H9 (cell line): ENCODE results near the gene ZNF407. TPM values are rescaled to one million over a fixed set of nuclear protein-coding genes. Genes with fewer than 3 reads are reported as not detected.

Experiments used
- DNase-seq: peaks from one replicate; pipeline ENCODE4 v3.0.0-alpha.2; 2017
- H2AFZ ChIP-seq: one replicate; pipeline ENCODE4 v1.6.1; 2013; ENCODE audit warnings: mild to moderate bottlenecking, low read length, control low read depth, moderate library complexity
- H2AK5ac ChIP-seq: 2 replicates; pipeline ENCODE4 v1.6.1; 2013; ENCODE audit warnings: low read length, control low read depth, mixed read lengths; ENCODE audit not compliant: insufficient read length
- H2BK120ac ChIP-seq: one replicate; pipeline ENCODE4 v1.6.1; 2013; ENCODE audit warnings: low read depth, mild to moderate bottlenecking, low read length, control low read depth, inconsistent platforms; ENCODE audit not compliant: poor library complexity, severe bottlenecking
- H2BK12ac ChIP-seq: 2 replicates; pipeline ENCODE4 v1.6.1; 2013; ENCODE audit warnings: low read length, control low read depth, mixed read lengths, low read depth; ENCODE audit not compliant: insufficient read length
- H2BK15ac ChIP-seq: 2 replicates; pipeline ENCODE4 v1.6.1; 2013; ENCODE audit warnings: low read depth, low read length, control low read depth
- H2BK20ac ChIP-seq: one replicate; pipeline ENCODE4 v1.6.1; 2013; ENCODE audit warnings: low read depth, mild to moderate bottlenecking, low read length, control low read depth, inconsistent platforms; ENCODE audit not compliant: poor library complexity, severe bottlenecking
- H2BK5ac ChIP-seq: 2 replicates; pipeline ENCODE4 v1.6.1; 2013; ENCODE audit warnings: low read length, control low read depth, mixed read lengths; ENCODE audit not compliant: insufficient read length
- H3K14ac ChIP-seq: 2 replicates; pipeline ENCODE4 v1.6.1; 2013; ENCODE audit warnings: low read length, control low read depth; ENCODE audit not compliant: insufficient read depth
- H3K18ac ChIP-seq: 2 replicates; pipeline ENCODE4 v1.6.1; 2013; ENCODE audit warnings: low read depth, mild to moderate bottlenecking, mixed read lengths, low read length, control low read depth; ENCODE audit not compliant: insufficient read length
- H3K23ac ChIP-seq: 2 replicates; pipeline ENCODE4 v1.6.1; 2013; ENCODE audit warnings: low read length, control low read depth, mixed read lengths, low read depth; ENCODE audit not compliant: insufficient read length
- H3K23me2 ChIP-seq: 2 replicates; pipeline ENCODE4 v1.6.1; 2013; ENCODE audit warnings: low read depth, mild to moderate bottlenecking, mixed read lengths, low read length, control low read depth; ENCODE audit not compliant: insufficient read length, poor library complexity, severe bottlenecking
- H3K27ac ChIP-seq: 2 replicates; pipeline ENCODE4 v1.5.1; 2013; ENCODE audit warnings: low read length, control low read depth, mixed read lengths, low read depth; ENCODE audit not compliant: insufficient read length
- H3K27me3 ChIP-seq: 2 replicates; pipeline ENCODE4 v1.6.1; 2013; ENCODE audit warnings: low read length, control low read depth, inconsistent platforms; ENCODE audit not compliant: insufficient read depth
- H3K4ac ChIP-seq: 2 replicates; pipeline ENCODE4 v1.6.1; 2013; ENCODE audit warnings: low read depth, mild to moderate bottlenecking, control low read depth, inconsistent platforms, low read length, moderate library complexity
- H3K4me1 ChIP-seq: 2 replicates; pipeline ENCODE4 v1.6.1; 2013; ENCODE audit warnings: low read length, control low read depth, inconsistent platforms; ENCODE audit not compliant: insufficient read depth
- H3K4me2 ChIP-seq: 2 replicates; pipeline ENCODE4 v1.6.1; 2013; ENCODE audit warnings: low read length, control low read depth, mixed read lengths; ENCODE audit not compliant: insufficient read length, insufficient read depth
- H3K56ac ChIP-seq: 2 replicates; pipeline ENCODE4 v1.6.1; 2013; ENCODE audit warnings: low read depth, mild to moderate bottlenecking, mixed read lengths, low read length, control low read depth; ENCODE audit not compliant: insufficient read length
- H3K79me1 ChIP-seq: 2 replicates; pipeline ENCODE4 v1.6.1; 2013; ENCODE audit warnings: low read depth, mild to moderate bottlenecking, moderate library complexity, low read length, control low read depth, inconsistent platforms; ENCODE audit not compliant: insufficient read depth, poor library complexity, severe bottlenecking
- H3K79me2 ChIP-seq: 2 replicates; pipeline ENCODE4 v1.6.1; 2013; ENCODE audit warnings: low read length, control low read depth, inconsistent platforms; ENCODE audit not compliant: insufficient read depth
- H3K9ac ChIP-seq: 2 replicates; pipeline ENCODE4 v1.6.1; 2013; ENCODE audit warnings: low read length, control low read depth, mixed read lengths; ENCODE audit not compliant: insufficient read length; ENCODE audit errors: extremely low read depth
- H3K9me3 ChIP-seq: one replicate; pipeline ENCODE4 v1.6.1; 2013; ENCODE audit warnings: low read depth, low read length, inconsistent platforms; ENCODE audit not compliant: control insufficient read depth
- H3T11ph ChIP-seq: one replicate; pipeline ENCODE4 v1.6.1; 2013; ENCODE audit warnings: mild to moderate bottlenecking, low read length, control low read depth, inconsistent platforms
- H4K20me1 ChIP-seq: one replicate; pipeline ENCODE4 v1.6.1; 2013; ENCODE audit not compliant: control insufficient read depth, insufficient read length, insufficient read depth
- H4K5ac ChIP-seq: 2 replicates; pipeline ENCODE4 v1.6.1; 2013; ENCODE audit warnings: low read depth, mild to moderate bottlenecking, mixed read lengths, low read length, control low read depth; ENCODE audit not compliant: insufficient read length
- H4K8ac ChIP-seq: replicated peaks from 2 replicates; pipeline ENCODE4 v1.6.1; 2013; ENCODE audit warnings: low read length, control low read depth, mixed read lengths, low read depth; ENCODE audit not compliant: insufficient read length
- H4K91ac ChIP-seq: 2 replicates; pipeline ENCODE4 v1.6.1; 2013; ENCODE audit warnings: low read depth, mild to moderate bottlenecking, moderate library complexity, mixed read lengths, low read length, control low read depth; ENCODE audit not compliant: insufficient read length
- H3K27ac Mint-ChIP-seq, 3 experiments: 2 replicates in 2 of 3; 3 replicates in 1 of 3; pipeline ENCODE4 v1.8.0; 2020 to 2021; ENCODE audit warnings: mixed read lengths in 3 of 3, mild to moderate bottlenecking in 1 of 3, moderate library complexity in 1 of 3
- H3K27me3 Mint-ChIP-seq: 2 replicates; pipeline ENCODE4 v1.8.0; 2021; ENCODE audit warnings: low read depth, mild to moderate bottlenecking, moderate library complexity, mixed read lengths
- H3K36me3 Mint-ChIP-seq, 3 experiments: 2 replicates in 2 of 3; 3 replicates in 1 of 3; pipeline ENCODE4 v1.8.0; 2020 to 2021; ENCODE audit warnings: low read depth in 3 of 3, mixed read lengths in 3 of 3; ENCODE audit not compliant: insufficient read depth in 1 of 3
- H3K4me1 Mint-ChIP-seq, 2 experiments: 2 replicates each; pipeline ENCODE4 v1.8.0; 2020; ENCODE audit warnings: mixed read lengths in 2 of 2
- H3K4me3 Mint-ChIP-seq, 2 experiments: 2 replicates in 1 of 2; 3 replicates in 1 of 2; pipeline ENCODE4 v1.8.0; 2020 to 2021; ENCODE audit warnings: mild to moderate bottlenecking in 2 of 2, mixed read lengths in 2 of 2, moderate library complexity in 1 of 2
- H3K9me3 Mint-ChIP-seq, 2 experiments: 2 replicates in 1 of 2; 3 replicates in 1 of 2; pipeline ENCODE4 v1.8.0; 2020; ENCODE audit warnings: mild to moderate bottlenecking in 2 of 2, mixed read lengths in 2 of 2, moderate library complexity in 1 of 2
- WGBS: extraction: QIAGEN DNeasy Blood & Tissue Kit; methylation state at CpG from one replicate; pipeline ENCODE4 v1.1.7; 2013; ENCODE audit warnings: missing lambda C conversion rate, low lambda C conversion rate, mixed read lengths; ENCODE audit not compliant: insufficient read length; ENCODE audit errors: extremely low coverage; 5-methylcytosine and 5-hydroxymethylcytosine counted together
- total RNA-seq: library from RNA; stranded (reverse); gene quantifications from 2 replicates; pipeline ENCODE4 v1.2.1, GENCODE V29; 2021
- TF ChIP-seq, protein P1 (sequence below): fragments of 200-600 bp; sonication (generic); conservative IDR thresholded peaks from 3 replicates; pipeline ENCODE4 v1.8.0; 2021; ENCODE audit warnings: antibody characterized with exemption, mild to moderate bottlenecking

ZNF407 gene
- total RNA-seq, 1 experiment from 2014 or later = 8.7 TPM

- no peaks in the 10 kb centered on the region for H3K27me3 Mint-ChIP-seq
Measured at GRCh38 chr18:74768096-74768495, 170.4 kb downstream of the ZNF407 start.

More at GRCh38 chr18:74768096-74768495, 170.4 kb downstream of the ZNF407 start:
- no peak overlapping the region for H3K9ac ChIP-seq
- no peak overlapping the region for H2BK120ac ChIP-seq
- no peak overlapping the region for H2BK20ac ChIP-seq
- H3K9me3 ChIP-seq = no peaks in the 10 kb centered on the region
- no peaks in the 10 kb centered on the region for H3K23me2 ChIP-seq
- H2AFZ ChIP-seq = no peak overlapping the region
- no peak overlapping the region for H4K91ac ChIP-seq
- H3K79me2 ChIP-seq = no peaks in the 10 kb centered on the region
- no peak overlapping the region for H2BK12ac ChIP-seq
- no peak overlapping the region for H3K56ac ChIP-seq
- WGBS = no CpG with 5 or more reads among the region's 2 CpGs
- H3T11ph ChIP-seq = no peak overlapping the region
- no peak overlapping the region for H2BK15ac ChIP-seq
- no peak overlapping the region for H3K23ac ChIP-seq
- TF ChIP-seq, protein P1, sequence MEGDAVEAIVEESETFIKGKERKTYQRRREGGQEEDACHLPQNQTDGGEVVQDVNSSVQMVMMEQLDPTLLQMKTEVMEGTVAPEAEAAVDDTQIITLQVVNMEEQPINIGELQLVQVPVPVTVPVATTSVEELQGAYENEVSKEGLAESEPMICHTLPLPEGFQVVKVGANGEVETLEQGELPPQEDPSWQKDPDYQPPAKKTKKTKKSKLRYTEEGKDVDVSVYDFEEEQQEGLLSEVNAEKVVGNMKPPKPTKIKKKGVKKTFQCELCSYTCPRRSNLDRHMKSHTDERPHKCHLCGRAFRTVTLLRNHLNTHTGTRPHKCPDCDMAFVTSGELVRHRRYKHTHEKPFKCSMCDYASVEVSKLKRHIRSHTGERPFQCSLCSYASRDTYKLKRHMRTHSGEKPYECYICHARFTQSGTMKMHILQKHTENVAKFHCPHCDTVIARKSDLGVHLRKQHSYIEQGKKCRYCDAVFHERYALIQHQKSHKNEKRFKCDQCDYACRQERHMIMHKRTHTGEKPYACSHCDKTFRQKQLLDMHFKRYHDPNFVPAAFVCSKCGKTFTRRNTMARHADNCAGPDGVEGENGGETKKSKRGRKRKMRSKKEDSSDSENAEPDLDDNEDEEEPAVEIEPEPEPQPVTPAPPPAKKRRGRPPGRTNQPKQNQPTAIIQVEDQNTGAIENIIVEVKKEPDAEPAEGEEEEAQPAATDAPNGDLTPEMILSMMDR = no peak
- H4K8ac ChIP-seq = no peak overlapping the region
- no peak overlapping the region for H3K27ac ChIP-seq
- H3K36me3 Mint-ChIP-seq = no peaks in the 10 kb centered on the region
- no peak overlapping the region for H4K5ac ChIP-seq
- no peak overlapping the region for H3K18ac ChIP-seq
- no peak overlapping the region for H2BK5ac ChIP-seq
- H3K9me3 Mint-ChIP-seq = no peaks in the 10 kb centered on the region
- H3K79me1 ChIP-seq = no peaks in the 10 kb centered on the region
- H3K4me1 ChIP-seq = no peaks in the 10 kb centered on the region
- no peak overlapping the region for H3K4me2 ChIP-seq
- H3K4me3 Mint-ChIP-seq = no peak overlapping the region
- DNase-seq = no peak
- no peak overlapping the region for H3K4ac ChIP-seq
- H3K4me1 Mint-ChIP-seq = no peaks in the 10 kb centered on the region
- H3K27ac Mint-ChIP-seq = no peak overlapping the region
- no peak overlapping the region for H2AK5ac ChIP-seq
- no peaks in the 10 kb centered on the region for H3K27me3 ChIP-seq
- no peak overlapping the region for H3K14ac ChIP-seq
- H4K20me1 ChIP-seq = no peaks in the 10 kb centered on the region
